Esophagus squamous epithelium (tissue), 5 donors: ENCODE measurements around the gene ALOXE3. TPM values are rescaled to one million over a fixed set of nuclear protein-coding genes. Genes with fewer than 3 reads are reported as not detected.

Source experiments
- DNase-seq: peaks from one replicate; lab custom pipeline; 2025; lab: John Stamatoyannopoulos, UW
- H3K27ac ChIP-seq, 4 donors: fragments of 200-600 bp; sonication (generic); one replicate each; pipeline ENCODE4 v1.5.1; 2016 to 2019; ENCODE audit warnings: mild to moderate bottlenecking in 1 of 4
- H3K27me3 ChIP-seq, 4 donors: fragments of 200-600 bp; sonication (generic); 1 replicate in 3 of 4; 2 replicates in 1 of 4; pipeline versions ENCODE4 v1.5.1 to v1.6.0; 2017 to 2021; ENCODE audit warnings: antibody characterized with exemption in 1 of 4
- H3K36me3 ChIP-seq, 3 donors: fragments of 200-600 bp; sonication (generic); one replicate each; pipeline ENCODE4 v1.5.1; 2016 to 2019
- H3K4me1 ChIP-seq, 3 donors: fragments of 200-600 bp; sonication (generic); one replicate each; pipeline ENCODE4 v1.5.1; 2017 to 2019
- H3K4me3 ChIP-seq, 4 donors: fragments of 200-600 bp; sonication (generic); 1 replicate in 3 of 4; 2 replicates in 1 of 4; pipeline ENCODE4 v1.5.1; 2016 to 2019; ENCODE audit warnings: mild to moderate bottlenecking in 2 of 4, moderate library complexity in 1 of 4
- H3K9me3 ChIP-seq, 3 donors: fragments of 200-600 bp; sonication (generic); one replicate each; pipeline ENCODE4 v1.5.1; 2016 to 2019
- CTCF ChIP-seq, 6 experiments: fragments of 450-650 bp in 4 of 6; fragments of 200-600 bp in 2 of 6; sonication (generic) in 2 of 6; IDR thresholded peaks; one replicate each; pipeline ENCODE4 v1.5.1; 2016 to 2019; ENCODE audit warnings: antibody characterized with exemption in 6 of 6, mild to moderate bottlenecking in 4 of 6, moderate library complexity in 4 of 6
- POLR2A ChIP-seq, 4 donors: fragments of 450-650 bp; IDR thresholded peaks; one replicate each; pipeline ENCODE4 v1.6.1; 2017; ENCODE audit warnings: antibody characterized with exemption in 4 of 4, mild to moderate bottlenecking in 4 of 4, moderate library complexity in 3 of 4
- WGBS, 2 donors: methylation state at CpG; one replicate each; pipeline ENCODE4 v1.1.5; 2018; 5-methylcytosine and 5-hydroxymethylcytosine counted together
- intact Hi-C: fragments of 100-400 bp; cut with DNase I; formaldehyde crosslinking; loops from one replicate; pipeline ENCODE4 v1.15.0; 2022
- total RNA-seq, 4 donors: library from RNA; depleted of rRNA; stranded (reverse); fragments of >200 nt; gene quantifications; one replicate each; pipeline ENCODE4 v1.1.0, GENCODE V29; 2016
- donor health status: DM: yes; HTN: yes; CAD: no.

The ALOXE3 gene
- total RNA-seq, 4 donors from 2014 or later = 0.30 to 8.8 (median 2.2) TPM; not detected in 1

DNA sequence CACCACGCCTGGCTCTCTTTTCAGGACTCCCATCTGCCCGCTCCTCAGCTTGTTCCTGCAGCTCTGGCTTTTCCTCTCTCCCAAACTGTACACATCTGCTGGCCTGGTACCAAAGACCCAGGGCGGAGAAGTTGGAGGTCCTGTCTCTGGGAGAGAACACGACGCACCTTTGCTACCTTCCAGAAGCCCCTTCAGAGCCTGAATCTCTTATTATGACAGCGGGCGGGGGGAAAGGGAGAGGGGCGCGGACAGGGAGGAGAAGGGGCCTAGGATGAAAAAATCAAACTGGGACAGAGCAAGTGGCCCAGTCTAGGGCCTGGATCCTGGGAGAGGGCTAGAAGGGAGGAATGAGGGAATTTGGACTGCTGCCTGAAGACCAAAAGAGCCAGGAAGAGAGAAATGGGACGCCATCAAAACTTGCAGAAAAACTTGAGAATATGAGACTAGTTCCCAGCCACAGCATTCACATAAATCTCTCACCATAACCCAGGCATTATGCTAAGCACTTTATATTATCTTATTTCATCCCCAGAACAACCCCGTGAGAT is 36.4 kb upstream of the ALOXE3 start:
- H3K4me3 ChIP-seq = peak overlapping the region; percentile 66 to 94 (median 82)
- no peak for DNase-seq
- peaks cover 27 to 82% (median 48%) of the 10 kb centered on the region in 3 donors for H3K4me1 ChIP-seq
- H3K9me3 ChIP-seq = no peaks in the 10 kb centered on the region
- intact Hi-C loops = no loop called here
- H3K27ac ChIP-seq = peak overlapping the region; percentile 99 to 100 (median 100)
- peaks cover 9 to 29% (median 17%) of the 10 kb centered on the region in 3 donors for H3K36me3 ChIP-seq
- 27 to 30% methylated on average over 3 to 4 of the region's 11 CpGs for WGBS, 2 donors
- TF ChIP-seq POLR2A (IDR thresholded peaks at IDR 0.05) (no peak), CTCF (IDR thresholded peaks at IDR 0.05) (no peak)
- no peaks in the 10 kb centered on the region for H3K27me3 ChIP-seq

- peak; percentile 78 for DNase-seq
- TF ChIP-seq CTCF (IDR thresholded peaks at IDR 0.05) (no peak), POLR2A (IDR thresholded peaks at IDR 0.05) (peak in 3 of 4 donors; percentile 63 to 89 (median 87))
- Histone ChIP-seq H3K4me3 (peak overlapping the region; percentile 66 to 94 (median 82)), H3K9me3 (no peaks in the 10 kb centered on the region), H3K27me3 (no peaks in the 10 kb centered on the region), H3K4me1 (peaks cover 28 to 82% (median 48%) of the 10 kb centered on the region in 3 donors), H3K36me3 (peaks cover 15 to 29% (median 23%) of the 10 kb centered on the region in 3 donors), H3K27ac (peak overlapping the region; percentile 99 to 100 (median 100))
- intact Hi-C loops = no loop called here
- 2 to 12% methylated on average over 8 to 11 of the region's 22 CpGs for WGBS, 2 donors
Observed at GRCh38 chr17:8153957-8154607, 35.8 kb upstream of the ALOXE3 start.

GRCh38 chr17:8153525-8153956 is 35.2 kb upstream of the ALOXE3 start:
- intact Hi-C loops = no loop called here
- 6% methylated on average over 13 of the region's 13 CpGs for WGBS, 2 donors
- Histone ChIP-seq H3K27ac (peak overlapping the region; percentile 99 to 100 (median 100)), H3K9me3 (no peaks in the 10 kb centered on the region), H3K27me3 (no peaks in the 10 kb centered on the region), H3K36me3 (peaks cover 21 to 34% (median 29%) of the 10 kb centered on the region in 3 donors), H3K4me1 (peaks cover 28 to 81% (median 46%) of the 10 kb centered on the region in 3 donors), H3K4me3 (peak overlapping the region; percentile 25 to 94 (median 82))
- TF ChIP-seq CTCF (IDR thresholded peaks at IDR 0.05) (no peak), POLR2A (IDR thresholded peaks at IDR 0.05) (peak in 3 of 4 donors; percentile 25 to 69 (median 56))
- no peak for DNase-seq

- H3K36me3 ChIP-seq = peaks cover 26 to 39% (median 34%) of the 10 kb centered on the region in 3 donors
- H3K4me3 ChIP-seq = peak overlapping the region in 3 of 4 donors; percentile 81 to 94 (median 83)
- WGBS, 2 donors = 53 to 61% methylated on average over 7 of the region's 7 CpGs
- no peak for DNase-seq
- no peak for TF ChIP-seq CTCF (IDR thresholded peaks at IDR 0.05)
- TF ChIP-seq POLR2A (IDR thresholded peaks at IDR 0.05) = no peak
- H3K4me1 ChIP-seq = peaks cover 28 to 81% (median 41%) of the 10 kb centered on the region in 3 donors
- H3K27ac ChIP-seq = peak overlapping the region; percentile 99 to 100 (median 100)
- no peaks in the 10 kb centered on the region for H3K9me3 ChIP-seq
- intact Hi-C loops = no loop called here
- H3K27me3 ChIP-seq = no peaks in the 10 kb centered on the region
Observed at GRCh38 chr17:8153031-8153451, 34.7 kb upstream of the ALOXE3 start.
